GM23338 (cell line): ENCODE data around the gene GOLGB1.

Experiments
- EZH2 ChIP-seq: fragments of 200-600 bp; sonication (generic); IDR thresholded peaks from one replicate; pipeline ENCODE4 v1.8.0; 2017; ENCODE audit warnings: antibody characterized with exemption, mild to moderate bottlenecking, low read depth; ENCODE audit not compliant: unreplicated experiment
- EZH2phosphoT487 ChIP-seq: fragments of 200-600 bp; sonication (generic); IDR thresholded peaks from one replicate; pipeline ENCODE4 v1.8.1; 2018; ENCODE audit warnings: antibody characterized with exemption; ENCODE audit not compliant: unreplicated experiment
- TF ChIP-seq, protein P1 (sequence below), 2 experiments: fragments of 200-600 bp in 1 of 2; sonication (generic) in 1 of 2; conservative IDR thresholded peaks; 2 replicates each; pipeline versions ENCODE4 v1.5.1 to v1.6.1; 2016 to 2017; ENCODE audit warnings: antibody characterized with exemption in 2 of 2, low read depth in 2 of 2, mild to moderate bottlenecking in 2 of 2, moderate library complexity in 1 of 2
- TF ChIP-seq, protein P2 (sequence below): IDR thresholded peaks from one replicate; pipeline ENCODE4 v1.6.1; 2018; ENCODE audit warnings: antibody characterized with exemption; ENCODE audit not compliant: unreplicated experiment

DNA sequence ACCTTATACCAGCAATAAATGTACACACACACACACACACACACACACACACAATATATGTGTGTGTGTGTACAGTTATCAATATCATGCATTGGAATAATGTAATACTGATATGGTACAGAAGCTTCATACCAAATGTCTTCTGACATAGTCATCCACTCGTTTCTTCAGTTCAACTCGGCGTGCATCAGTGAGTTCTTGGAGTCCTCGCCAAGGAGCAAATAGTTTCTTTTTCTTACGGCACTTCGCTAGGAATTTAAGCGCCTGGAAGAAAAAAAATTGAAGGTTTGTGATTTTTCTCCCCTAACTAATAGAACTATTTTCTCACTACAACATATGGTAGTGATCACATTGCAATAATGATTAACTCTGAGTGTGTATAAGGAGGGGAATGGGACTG lies 32.1 kb upstream of the GOLGB1 start:
- TF ChIP-seq, protein P1, sequence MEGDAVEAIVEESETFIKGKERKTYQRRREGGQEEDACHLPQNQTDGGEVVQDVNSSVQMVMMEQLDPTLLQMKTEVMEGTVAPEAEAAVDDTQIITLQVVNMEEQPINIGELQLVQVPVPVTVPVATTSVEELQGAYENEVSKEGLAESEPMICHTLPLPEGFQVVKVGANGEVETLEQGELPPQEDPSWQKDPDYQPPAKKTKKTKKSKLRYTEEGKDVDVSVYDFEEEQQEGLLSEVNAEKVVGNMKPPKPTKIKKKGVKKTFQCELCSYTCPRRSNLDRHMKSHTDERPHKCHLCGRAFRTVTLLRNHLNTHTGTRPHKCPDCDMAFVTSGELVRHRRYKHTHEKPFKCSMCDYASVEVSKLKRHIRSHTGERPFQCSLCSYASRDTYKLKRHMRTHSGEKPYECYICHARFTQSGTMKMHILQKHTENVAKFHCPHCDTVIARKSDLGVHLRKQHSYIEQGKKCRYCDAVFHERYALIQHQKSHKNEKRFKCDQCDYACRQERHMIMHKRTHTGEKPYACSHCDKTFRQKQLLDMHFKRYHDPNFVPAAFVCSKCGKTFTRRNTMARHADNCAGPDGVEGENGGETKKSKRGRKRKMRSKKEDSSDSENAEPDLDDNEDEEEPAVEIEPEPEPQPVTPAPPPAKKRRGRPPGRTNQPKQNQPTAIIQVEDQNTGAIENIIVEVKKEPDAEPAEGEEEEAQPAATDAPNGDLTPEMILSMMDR (conservative IDR thresholded peaks at IDR 0.05; ENCODE audit: low read depth in 2 of 2): no peak
- TF ChIP-seq EZH2: no peak
- TF ChIP-seq, protein P2, sequence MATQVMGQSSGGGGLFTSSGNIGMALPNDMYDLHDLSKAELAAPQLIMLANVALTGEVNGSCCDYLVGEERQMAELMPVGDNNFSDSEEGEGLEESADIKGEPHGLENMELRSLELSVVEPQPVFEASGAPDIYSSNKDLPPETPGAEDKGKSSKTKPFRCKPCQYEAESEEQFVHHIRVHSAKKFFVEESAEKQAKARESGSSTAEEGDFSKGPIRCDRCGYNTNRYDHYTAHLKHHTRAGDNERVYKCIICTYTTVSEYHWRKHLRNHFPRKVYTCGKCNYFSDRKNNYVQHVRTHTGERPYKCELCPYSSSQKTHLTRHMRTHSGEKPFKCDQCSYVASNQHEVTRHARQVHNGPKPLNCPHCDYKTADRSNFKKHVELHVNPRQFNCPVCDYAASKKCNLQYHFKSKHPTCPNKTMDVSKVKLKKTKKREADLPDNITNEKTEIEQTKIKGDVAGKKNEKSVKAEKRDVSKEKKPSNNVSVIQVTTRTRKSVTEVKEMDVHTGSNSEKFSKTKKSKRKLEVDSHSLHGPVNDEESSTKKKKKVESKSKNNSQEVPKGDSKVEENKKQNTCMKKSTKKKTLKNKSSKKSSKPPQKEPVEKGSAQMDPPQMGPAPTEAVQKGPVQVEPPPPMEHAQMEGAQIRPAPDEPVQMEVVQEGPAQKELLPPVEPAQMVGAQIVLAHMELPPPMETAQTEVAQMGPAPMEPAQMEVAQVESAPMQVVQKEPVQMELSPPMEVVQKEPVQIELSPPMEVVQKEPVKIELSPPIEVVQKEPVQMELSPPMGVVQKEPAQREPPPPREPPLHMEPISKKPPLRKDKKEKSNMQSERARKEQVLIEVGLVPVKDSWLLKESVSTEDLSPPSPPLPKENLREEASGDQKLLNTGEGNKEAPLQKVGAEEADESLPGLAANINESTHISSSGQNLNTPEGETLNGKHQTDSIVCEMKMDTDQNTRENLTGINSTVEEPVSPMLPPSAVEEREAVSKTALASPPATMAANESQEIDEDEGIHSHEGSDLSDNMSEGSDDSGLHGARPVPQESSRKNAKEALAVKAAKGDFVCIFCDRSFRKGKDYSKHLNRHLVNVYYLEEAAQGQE: no peak
- TF ChIP-seq EZH2phosphoT487: no peak
